ENCODE data around the gene AP2S1.

The AP2S1 gene

DNA sequence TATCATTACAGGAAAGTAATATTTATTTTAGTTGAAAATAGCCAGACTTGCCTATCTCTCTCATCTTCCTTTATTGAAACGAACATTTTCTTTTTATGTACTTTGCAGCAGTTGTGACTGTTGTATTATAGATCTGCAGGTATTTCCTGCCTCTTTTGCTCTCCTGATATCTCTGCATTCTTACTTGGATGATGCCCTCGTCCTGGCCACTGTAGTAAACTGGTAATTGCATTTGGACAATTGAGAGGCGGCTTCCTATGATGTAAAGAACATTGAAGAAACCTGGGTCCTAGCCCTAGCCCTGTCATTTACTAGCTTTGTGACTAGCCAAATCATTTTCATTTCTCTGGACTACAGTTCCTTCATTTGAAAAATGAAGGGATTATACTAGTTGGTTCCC lies 16.5 kb upstream of the AP2S1 start:
- TF ChIP-seq CTCF (IDR thresholded peaks at IDR 0.05; ENCODE audit: low read depth, low read length, missing control alignments), result no peak
- no peak overlapping the region for H3K4me3 ChIP-seq (ENCODE audit: low read depth, low read length)
- no peak for DNase-seq (ENCODE audit: low read depth)
- in situ Hi-C loops (cut with HindIII; ENCODE audit: low sequenced_read_pairs), result no loop called here

DNA sequence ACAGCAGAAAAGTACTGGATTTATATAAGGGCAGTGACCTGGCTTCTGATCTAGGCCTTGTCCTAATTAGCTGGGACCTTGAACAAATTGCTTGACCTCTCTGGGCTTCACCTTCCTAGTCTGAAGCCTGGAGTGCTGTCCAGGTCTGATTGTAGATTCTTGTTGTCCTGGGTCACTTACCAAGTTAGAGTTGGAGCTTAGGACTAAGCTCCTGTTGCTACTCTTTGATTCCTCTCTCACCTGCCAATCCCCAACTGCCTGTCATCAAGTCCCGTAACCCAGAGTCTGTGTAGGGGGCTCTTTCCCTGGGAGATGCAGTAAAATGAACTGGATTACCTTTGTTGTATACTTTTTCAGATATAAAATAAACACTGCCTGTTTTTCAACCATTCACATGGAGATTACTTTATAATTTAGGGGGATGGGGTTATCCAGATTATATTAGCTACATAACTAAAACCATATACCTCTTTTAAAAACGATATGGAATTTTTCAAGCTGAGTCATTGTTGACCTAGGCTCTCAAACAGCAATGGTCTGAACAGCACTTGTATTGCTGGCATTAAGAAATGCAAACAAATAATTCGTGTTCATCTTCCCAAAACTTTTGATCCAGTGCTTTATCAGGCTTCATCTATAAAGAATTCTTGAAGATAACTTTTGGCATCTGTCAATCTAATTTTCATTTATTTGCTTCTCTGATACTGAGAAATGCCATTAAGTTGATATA lies 15.9 kb upstream of the AP2S1 start:
- H3K4me3 ChIP-seq (ENCODE audit: low read depth, low read length), result no peak overlapping the region
- in situ Hi-C loops (cut with HindIII; ENCODE audit: low sequenced_read_pairs), result no loop called here
- no peak for DNase-seq (ENCODE audit: low read depth)
- TF ChIP-seq CTCF (IDR thresholded peaks at IDR 0.05; ENCODE audit: low read depth, low read length, missing control alignments), result no peak

GRCh38 chr19:46863818-46864629 lies 13.4 kb upstream of the AP2S1 start:
- TF ChIP-seq CTCF (IDR thresholded peaks at IDR 0.05; ENCODE audit: low read depth, low read length, missing control alignments), result no peak
- DNase-seq (ENCODE audit: low read depth), result peak; percentile 76
- peak overlapping the region; percentile 67 for H3K4me3 ChIP-seq (ENCODE audit: low read depth, low read length)
- in situ Hi-C loops (cut with HindIII; ENCODE audit: low sequenced_read_pairs), result no loop called here

DNA sequence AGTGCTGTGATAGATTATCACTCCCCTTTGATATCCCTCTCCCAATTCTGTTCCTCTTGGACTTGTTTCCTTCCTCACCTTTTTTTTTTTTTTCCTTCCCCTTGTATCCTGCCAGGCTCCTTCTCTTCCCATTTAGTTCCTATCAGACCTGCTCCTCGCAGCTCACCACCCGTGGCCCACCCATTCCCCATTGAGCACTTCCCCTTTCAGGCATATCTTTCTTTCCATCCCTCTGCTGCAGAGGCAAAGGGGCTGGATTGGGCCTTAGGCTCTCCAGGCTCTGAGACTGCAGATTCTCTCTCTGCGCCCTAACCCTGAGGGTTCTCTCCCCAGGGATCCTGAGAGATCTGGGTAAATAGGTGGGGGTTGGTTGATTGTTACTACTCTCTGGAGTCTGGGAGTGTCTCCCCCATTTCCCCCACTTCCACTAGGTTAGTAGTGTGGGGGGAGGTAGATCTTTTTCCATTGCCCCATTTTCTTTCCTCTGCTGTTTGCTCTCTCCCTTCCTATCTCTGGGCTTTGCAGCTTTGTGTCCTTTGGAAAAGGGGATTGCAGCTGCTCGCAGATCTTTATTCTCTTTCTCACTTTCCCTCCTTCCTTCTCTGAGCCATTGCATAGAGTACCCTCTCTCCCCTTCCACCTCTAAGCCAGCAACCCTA lies 12.5 kb upstream of the AP2S1 start:
- peak overlapping the region; percentile 67 for H3K4me3 ChIP-seq (ENCODE audit: low read depth, low read length)
- in situ Hi-C loops (cut with HindIII; ENCODE audit: low sequenced_read_pairs), result no loop called here
- no peak for DNase-seq (ENCODE audit: low read depth)

DNA sequence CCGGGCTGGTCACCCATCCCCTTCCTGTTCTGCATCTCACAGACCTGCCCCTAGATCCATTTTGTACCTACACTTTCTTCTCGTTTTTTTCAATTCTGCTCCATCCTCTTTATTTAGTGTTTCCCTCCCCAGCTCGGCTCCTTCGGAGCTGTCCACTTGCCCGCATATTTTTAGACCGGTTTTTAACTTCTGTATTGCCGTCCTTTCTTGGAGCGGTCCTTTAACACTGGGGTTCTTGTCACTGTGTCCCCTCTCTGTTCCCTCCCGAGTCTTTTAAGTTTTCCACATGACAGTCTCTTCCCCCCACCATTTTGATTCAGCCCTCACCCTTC lies 11.8 kb upstream of the AP2S1 start:
- H3K4me3 ChIP-seq (ENCODE audit: low read depth, low read length), result peak overlapping the region; percentile 67
- DNase-seq (ENCODE audit: low read depth), result no peak
- no peak for TF ChIP-seq CTCF (IDR thresholded peaks at IDR 0.05; ENCODE audit: low read depth, low read length, missing control alignments)
- in situ Hi-C loops (cut with HindIII; ENCODE audit: low sequenced_read_pairs), result no loop called here

More for the DNA sequence above, 12.5 kb upstream of the AP2S1 start:
- no peak for TF ChIP-seq CTCF (IDR thresholded peaks at IDR 0.05; ENCODE audit: low read depth, low read length, missing control alignments)

DNA sequence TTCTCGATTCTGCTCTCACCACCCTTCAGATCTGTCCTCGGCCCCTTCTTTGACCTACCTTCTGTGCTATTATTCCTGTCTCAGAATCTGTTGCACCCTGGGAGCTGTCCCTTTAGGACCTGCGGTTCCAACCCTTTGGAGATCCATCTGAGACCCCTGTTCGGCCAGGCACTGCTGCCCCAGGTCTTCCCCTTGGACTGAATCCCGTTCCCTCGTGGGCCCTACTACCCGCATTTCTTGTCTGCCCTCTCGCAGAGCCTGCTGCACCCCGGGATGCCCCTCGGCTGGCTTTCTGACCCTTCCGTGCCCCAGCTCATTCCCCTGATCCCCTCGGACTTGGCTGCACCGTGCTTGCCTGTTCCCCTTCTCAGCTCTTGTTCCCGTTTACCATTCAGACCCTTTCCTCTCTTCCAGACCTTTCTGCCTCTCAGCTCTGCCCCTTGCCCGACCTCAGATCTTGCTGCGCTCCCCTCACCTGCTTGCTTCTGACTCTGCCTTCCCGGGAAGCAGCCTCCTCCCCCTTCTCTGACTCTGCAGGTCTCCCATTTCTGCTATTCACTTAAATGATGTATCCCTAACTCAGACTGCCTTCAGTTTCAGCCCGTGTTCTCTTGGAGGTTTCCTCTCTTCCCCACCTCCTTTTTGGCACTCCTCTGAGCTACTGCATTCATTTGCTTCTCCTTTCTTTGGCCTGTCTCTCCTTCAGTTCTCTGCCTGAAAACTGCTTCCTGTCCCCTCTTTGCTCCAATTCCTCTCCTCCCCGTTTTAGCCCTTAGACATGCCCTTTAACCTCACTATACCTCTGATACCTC lies 11.3 kb upstream of the AP2S1 start:
- no peak for DNase-seq (ENCODE audit: low read depth)
- peak overlapping the region; percentile 67 for H3K4me3 ChIP-seq (ENCODE audit: low read depth, low read length)
- no peak for TF ChIP-seq CTCF (IDR thresholded peaks at IDR 0.05; ENCODE audit: low read depth, low read length, missing control alignments)
- in situ Hi-C loops (cut with HindIII; ENCODE audit: low sequenced_read_pairs), result no loop called here
